ENCODE measurements around the gene ZBTB45. TPM values are rescaled to one million over a fixed set of nuclear protein-coding genes. Genes with fewer than 3 reads are reported as not detected.

Gene ZBTB45
- polyA plus RNA-seq, 1 experiment, result 9.5 TPM

- Histone ChIP-seq H3K4me3 (ENCODE audit: low read depth, low read length) (peak within 1 kb of the TSS; percentile 71), H3K27me3 (ENCODE audit: control insufficient read depth, insufficient read depth, low read length) (no peaks in the 10 kb centered on the region), H3K36me3 (ENCODE audit: control insufficient read depth, insufficient read depth, low read length) (peaks cover 37% of the 10 kb centered on the region)
- peak; percentile 72 for DNase-seq (ENCODE audit: low read depth)
- CTCF ChIA-PET, result interaction anchor here (0.9 to 7.3 kb wide), 3 partner anchors 22 to 36 kb away, joined by 4 to 43 read pairs (median 7); partner anchors contain the start of gene ZBTB45
- no peak for TF ChIP-seq CTCF (IDR thresholded peaks at IDR 0.05; ENCODE audit: insufficient read depth, low read depth, low read length)
- POLR2A ChIA-PET, result interaction anchor here (0.6 to 2.2 kb wide), 3 partner anchors 9 to 12 kb away, joined by 3 to 10 read pairs (median 7); partner anchors contain the start of gene TRIM28
Measured at GRCh38 chr19:58554494-58555368, 35.1 kb upstream of the ZBTB45 start, which contains the start of gene CHMP2A. Gene CHMP2A (minus strand): TSS chr19:58555105. CDS start chr19:58554212, 893 bp downstream.

GRCh38 chr19:58553799-58554493 lies 34.3 kb upstream of the ZBTB45 start:
- peaks cover 45% of the 10 kb centered on the region for H3K36me3 ChIP-seq (ENCODE audit: control insufficient read depth, insufficient read depth, low read length)
- H3K4me3 ChIP-seq (ENCODE audit: low read depth, low read length), result peak overlapping the region; percentile 71
- ChIA-PET CTCF (interaction anchor here (7.3 kb wide), 1 partner anchor 35 kb away, joined by 43 read pairs; the partner anchor contains the start of gene ZBTB45), POLR2A (interaction anchor here (2.2 kb wide), 1 partner anchor 10 kb away, joined by 10 read pairs; the partner anchor contains the start of gene TRIM28)
- TF ChIP-seq CTCF (IDR thresholded peaks at IDR 0.05; ENCODE audit: insufficient read depth, low read depth, low read length), result no peak
- no peaks in the 10 kb centered on the region for H3K27me3 ChIP-seq (ENCODE audit: control insufficient read depth, insufficient read depth, low read length)
- DNase-seq (ENCODE audit: low read depth), result no peak

- no peak for TF ChIP-seq CTCF (IDR thresholded peaks at IDR 0.05; ENCODE audit: insufficient read depth, low read depth, low read length)
- ChIA-PET CTCF (interaction anchor here (7.3 kb wide), 1 partner anchor 34 kb away, joined by 43 read pairs; the partner anchor contains the start of gene ZBTB45), POLR2A (no interaction called here)
- no peak for DNase-seq (ENCODE audit: low read depth)
- H3K4me3 ChIP-seq (ENCODE audit: low read depth, low read length), result no peak overlapping the region
- H3K27me3 ChIP-seq (ENCODE audit: control insufficient read depth, insufficient read depth, low read length), result no peaks in the 10 kb centered on the region
- H3K36me3 ChIP-seq (ENCODE audit: control insufficient read depth, insufficient read depth, low read length), result peaks cover 57% of the 10 kb centered on the region
Measured at GRCh38 chr19:58552655-58553054, 33.0 kb upstream of the ZBTB45 start.

- no peak for TF ChIP-seq CTCF (IDR thresholded peaks at IDR 0.05; ENCODE audit: insufficient read depth, low read depth, low read length)
- H3K36me3 ChIP-seq (ENCODE audit: control insufficient read depth, insufficient read depth, low read length), result peaks cover 65% of the 10 kb centered on the region
- CTCF ChIA-PET, result interaction anchor here (7.3 kb wide), 1 partner anchor 33 kb away, joined by 43 read pairs; the partner anchor contains the start of gene ZBTB45
- H3K4me3 ChIP-seq (ENCODE audit: low read depth, low read length), result no peak overlapping the region
- no peaks in the 10 kb centered on the region for H3K27me3 ChIP-seq (ENCODE audit: control insufficient read depth, insufficient read depth, low read length)
- POLR2A ChIA-PET, result no interaction called here
- no peak for DNase-seq (ENCODE audit: low read depth)
Measured at GRCh38 chr19:58551577-58552471, 32.2 kb upstream of the ZBTB45 start.

Measured in BJ (cell line).